NCI-H187 treated with DMSO at 0.1 percent for 48 hours (cell line): ENCODE data around the gene PATJ.
"Not testable (repeated sequence)": the region's sequence is repeated elsewhere in the genome, so short reads cannot be mapped to it uniquely, and the experiment has no call there.

ENCODE experiments used
- DNase-seq: peaks from one replicate; lab custom pipeline; 2025; lab: John Stamatoyannopoulos, UW

Gene PATJ

DNA sequence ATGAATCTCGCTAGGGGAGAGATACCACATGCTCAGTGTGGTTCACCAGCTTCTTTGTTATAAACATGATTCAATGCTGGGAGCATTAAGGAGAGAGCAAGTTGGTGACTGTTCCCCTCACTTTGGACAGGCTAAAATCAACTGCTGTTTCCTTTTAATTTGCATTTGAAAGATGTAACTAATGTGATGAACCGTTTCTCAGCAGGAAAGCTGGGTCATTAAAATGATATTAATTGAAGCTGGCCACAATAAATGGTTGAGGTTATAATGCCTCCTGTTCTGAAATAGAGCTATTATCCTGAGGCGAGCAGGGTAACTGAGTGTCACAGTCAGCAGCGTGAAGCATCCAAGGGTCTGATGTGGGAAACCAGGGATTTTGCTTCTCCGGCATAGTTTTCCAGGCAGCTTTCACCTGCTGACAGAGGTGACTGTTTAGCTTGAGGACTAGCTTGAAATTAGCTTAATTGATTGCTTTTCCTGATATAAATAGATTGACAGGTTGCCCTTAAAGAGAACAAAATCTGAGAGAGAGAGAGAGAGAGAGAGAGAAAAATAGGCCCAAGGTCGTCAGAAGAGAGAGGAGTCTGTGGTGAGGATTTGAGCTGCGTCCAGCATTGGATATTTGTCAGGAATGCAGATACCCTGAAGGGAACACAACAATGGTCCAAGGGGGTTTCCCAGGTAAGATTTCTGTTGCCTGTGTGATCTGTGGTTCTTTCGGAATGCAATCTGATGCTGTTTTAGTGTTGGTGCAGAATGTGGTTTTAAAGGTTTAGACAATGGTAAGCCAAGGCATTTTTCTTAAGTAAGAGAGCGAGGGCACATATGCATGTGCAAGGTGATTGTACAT, 209.7 kb downstream of the PATJ start:
- DNase-seq: no peak

DNA sequence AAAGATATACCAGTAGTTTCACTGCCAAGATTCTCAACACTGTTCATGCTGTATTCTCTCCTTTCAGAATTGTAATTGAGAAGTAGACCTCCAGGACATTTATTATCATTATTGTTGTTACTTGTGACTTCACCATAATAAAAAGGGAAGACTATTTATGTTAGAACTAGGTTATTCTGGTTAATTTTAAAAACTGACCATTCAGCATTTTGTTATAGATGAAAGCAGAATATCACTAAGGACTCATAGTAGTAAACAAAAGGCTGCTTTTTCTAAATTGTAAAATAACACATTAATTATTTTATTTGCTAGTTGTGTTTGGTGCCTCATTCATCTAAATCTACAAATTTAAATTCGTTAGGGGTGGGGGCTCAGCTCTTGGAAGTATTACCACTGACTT, 210.4 kb downstream of the PATJ start:
- no peak for DNase-seq

DNA sequence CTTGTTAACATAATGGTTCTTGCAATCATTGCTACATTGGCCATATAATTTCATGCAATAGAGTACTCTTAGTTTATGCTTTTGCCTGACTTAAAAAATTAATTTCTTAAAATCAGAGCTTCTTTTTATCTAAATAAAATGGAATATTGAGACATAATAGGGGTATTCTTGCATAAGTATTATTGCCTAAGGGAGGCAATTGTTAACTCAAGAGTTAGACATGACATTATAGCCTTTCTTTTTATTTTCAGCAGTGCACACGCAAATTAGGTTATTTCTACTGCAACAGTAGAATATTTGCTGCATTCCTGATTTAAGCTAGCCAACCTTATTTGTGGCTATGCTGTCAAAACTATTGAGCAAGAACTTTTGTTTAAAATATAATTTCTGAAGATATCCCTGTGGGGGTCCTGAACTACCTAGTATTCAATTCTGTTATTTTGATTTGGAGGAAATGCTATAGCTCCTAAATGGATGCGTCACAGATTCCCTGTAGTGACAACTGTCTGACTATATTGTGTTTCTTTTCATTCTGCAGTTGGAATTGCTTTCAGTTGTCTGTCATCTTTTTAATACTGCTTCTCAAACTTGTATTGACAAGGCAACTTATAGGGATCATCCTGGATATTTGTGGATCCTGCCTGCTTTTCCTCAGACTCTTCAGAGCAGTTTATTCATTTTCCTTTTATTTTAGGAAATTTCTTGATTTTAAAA, 211.0 kb downstream of the PATJ start:
- no peak for DNase-seq

DNA sequence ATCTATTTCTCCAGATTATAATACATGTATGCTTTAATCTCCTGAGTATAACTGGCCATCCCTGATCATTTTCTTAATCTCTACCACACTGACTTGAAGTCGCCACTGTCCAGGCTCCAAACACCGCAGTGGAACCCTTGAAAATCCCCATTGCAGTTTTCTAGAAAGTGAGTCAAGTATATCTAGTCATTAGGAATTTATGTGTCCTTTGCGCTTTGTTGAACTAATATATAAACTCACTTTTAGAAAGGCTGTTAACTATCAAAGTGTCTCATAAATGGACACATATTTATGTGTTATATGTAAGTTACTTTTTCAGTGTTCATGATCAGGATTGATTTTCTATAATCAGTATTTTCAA, 211.5 kb downstream of the PATJ start:
- no peak for DNase-seq

DNA sequence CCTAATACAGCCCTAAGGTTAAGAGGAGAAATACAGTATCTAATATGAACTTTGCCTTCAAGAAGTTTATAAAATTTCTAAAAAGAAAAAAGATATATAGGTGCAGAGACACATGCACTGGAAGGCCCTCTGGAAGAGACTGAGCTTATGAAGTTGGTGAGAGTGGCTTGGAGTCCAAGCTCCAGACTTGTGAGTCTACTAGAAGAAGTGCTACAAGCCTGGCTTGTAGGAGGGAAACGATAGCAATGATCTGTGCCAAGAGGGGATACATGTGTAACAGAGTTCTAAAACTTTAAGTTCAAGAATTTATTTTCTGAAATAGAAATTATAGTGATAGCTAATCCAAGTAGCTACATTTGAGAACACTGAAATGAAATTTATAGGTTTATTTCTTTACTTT, 213.0 kb downstream of the PATJ start:
- DNase-seq: no peak

DNA sequence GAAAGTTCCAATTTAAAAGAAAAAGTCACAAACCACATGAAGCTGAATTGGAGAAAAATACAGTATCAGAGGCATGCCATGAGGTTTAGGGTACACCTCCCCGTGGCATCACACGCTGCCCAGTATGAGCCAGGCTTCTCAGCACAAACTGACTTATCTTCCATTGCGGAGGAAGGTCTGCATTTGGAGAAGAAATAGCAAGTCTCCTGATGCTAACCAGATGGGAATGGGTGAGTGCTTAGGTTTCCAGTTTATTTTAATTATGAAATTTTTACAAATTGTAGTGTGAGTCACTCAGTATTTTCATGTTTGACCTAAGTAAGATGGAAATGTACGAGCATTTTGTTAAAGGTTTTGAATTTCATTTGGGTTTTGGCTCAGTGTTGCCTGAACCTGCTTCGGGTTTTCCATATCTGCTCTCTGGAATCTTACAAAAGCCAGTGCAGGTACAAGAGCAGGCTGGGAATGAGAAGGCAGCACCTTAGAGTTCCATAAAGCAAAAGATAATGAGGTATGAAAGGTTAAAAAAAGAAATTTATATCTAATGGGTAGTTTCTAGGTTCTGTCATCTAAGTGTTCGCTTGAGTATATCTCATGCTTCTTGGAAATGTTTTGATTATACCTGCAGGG, 213.9 kb downstream of the PATJ start:
- DNase-seq: no peak

DNA sequence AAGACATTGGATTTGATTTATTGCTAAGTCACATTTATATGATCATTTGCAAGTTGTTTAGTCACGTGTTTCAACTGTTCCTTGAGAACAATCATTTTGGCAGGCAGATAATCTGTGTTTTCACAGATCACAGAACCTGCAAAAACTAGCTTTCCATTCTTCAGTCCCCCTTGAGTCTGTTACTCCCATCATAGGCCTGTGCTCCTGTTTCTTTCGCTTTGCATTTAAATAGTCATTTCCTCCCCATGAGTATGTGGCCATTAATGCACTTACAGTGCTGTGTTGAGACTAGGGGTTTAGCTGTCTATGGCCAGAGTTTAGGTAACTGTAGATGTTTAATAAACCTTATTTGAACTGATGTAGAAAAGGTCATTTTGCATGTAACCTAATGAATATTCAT, 214.5 kb downstream of the PATJ start:
- DNase-seq: no peak

DNA sequence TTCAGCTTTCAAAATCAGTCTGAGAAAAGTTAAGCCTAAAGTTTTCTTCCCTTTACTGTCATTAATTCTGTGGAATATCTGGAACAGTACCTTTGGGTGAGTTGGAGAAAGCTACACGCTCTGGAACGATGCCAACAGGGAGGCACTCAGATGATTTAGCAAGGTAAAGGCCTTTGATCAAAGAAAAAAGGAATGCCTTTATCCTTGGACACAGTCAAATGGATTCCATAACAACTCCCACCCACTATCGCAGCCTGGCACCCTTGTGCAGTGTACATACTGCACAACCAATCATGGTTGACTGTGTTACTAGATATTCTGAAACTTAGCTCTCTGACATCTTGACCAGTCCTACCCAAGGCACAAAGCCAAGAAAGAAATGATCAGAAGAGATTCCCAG, 218.7 kb downstream of the PATJ start:
- DNase-seq: no peak

DNA sequence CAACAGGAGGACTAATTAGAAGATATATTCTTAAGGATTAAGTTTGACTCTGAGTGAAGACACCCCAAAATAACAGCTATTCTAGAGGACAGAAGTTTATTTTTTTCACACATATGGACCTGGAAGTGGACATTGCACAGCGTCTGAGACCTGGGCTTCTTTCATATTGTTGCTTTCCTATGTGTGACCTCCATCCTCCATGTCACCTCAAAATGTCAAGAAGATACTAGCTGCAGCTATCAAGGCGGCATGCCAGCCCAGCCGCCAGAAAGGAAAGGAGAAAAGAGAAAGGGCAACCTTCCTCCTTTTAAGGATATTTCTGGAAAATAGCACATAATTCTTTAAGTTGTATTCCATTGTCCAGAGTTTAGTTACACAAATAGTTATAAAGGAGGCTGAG, 220.4 kb downstream of the PATJ start:
- DNase-seq: no peak

DNA sequence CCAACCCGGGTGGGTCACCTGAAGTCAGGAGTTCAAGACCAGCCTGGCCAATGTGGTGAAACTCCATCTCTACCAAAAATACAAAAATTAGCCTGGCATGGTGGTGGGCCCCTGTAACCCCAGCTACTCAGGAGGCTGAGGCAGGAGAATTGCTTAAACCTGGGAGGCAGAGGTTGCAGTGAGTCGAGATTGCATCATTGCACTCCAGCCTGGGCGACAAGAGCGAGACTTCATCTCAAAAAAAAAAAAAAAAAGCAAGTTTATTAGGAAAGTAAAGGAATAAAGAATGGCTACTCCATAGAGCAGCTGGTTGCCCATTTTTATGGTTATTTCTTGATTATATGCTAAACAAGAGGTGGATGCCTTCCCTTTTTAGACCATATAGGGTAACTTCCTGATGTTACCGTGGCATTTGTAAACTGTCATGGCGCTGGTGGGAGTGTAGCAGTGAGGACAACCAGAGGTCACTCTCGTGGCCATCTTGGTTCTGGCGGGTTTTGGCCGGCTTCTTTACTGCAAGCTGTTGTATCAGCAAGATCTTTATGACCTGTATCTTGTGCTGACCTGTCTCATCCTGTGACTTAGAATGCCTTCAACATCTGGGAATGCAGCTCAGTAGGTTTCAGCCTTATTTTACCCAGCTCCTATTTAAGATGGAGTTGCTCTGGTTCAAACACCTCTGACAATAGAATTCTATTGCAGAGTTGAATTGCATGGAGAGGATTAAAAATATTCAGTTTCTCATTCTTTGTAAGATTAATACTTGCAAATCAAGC, 224.4 kb downstream of the PATJ start:
- DNase-seq: not testable (repeated sequence)

DNA sequence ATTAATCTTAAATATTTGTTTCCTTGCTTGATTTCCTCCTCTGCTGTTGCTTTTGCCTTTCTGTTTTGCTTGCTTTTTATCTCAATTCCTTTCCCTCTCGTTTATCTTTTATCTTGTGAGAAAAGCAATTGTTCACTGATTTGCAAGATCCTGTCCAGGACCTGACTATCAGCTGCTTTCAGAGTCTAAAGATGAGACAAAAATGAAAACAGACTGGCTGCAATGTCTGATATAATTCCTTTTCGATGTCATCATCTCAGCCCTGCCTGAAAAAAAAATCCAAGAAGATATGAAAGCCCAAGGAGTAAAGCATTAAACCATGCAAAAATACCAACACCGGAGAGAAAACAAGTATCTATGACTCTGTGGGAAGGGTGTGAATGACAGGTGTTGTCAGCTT, 225.5 kb downstream of the PATJ start:
- no peak for DNase-seq

DNA sequence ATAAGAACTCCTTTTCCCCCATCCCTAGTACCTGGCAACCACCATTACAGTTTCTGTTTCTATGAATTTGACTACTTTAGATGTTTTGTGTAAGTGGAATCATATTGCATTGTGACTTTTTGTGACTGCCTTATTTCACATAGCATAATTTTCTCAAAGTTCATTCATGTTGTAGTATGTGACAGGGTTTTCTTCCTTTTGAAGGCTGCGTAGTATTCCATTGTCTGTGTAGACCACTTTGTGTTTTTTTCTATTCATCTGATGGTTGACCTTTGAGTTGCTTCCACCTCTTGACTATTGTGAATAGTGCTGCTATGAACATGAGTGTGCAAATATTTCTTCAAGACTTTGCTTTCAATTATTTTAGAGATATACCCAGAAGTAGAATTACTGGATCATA, 226.6 kb downstream of the PATJ start:
- DNase-seq: no peak

DNA sequence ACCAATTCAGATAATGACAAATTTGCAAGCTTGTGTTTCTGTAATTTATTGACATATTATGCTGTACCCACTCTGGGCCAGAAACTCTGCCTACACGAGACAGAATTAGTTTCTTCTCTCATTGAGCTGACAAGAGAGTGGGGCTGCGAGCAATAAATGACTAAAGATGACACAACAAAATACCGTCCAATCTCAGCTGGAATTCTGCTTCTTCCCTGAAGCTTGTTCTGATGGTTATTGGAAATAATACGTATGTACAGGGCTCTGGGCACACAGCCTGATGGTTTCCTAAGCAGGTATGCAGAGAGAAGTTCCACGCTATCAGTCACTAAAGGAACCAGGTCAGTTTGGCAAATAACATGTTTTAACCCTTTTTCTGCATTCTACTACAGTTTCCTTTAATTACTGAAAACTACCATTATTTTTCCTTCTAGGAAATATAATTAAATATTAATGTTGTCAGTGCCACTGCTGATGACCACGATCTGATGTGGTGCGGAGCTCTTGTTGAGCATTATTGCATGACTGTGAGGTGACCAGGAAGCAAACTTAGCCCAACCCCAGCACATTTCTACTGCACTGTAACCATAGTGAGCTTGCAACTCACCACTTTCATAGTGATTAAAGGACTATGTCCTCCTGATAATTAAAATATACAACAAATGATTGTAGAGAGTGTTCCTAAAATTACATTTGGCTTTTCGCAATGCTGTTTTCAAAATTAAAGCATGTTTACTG, 231.0 kb downstream of the PATJ start:
- DNase-seq: no peak

DNA sequence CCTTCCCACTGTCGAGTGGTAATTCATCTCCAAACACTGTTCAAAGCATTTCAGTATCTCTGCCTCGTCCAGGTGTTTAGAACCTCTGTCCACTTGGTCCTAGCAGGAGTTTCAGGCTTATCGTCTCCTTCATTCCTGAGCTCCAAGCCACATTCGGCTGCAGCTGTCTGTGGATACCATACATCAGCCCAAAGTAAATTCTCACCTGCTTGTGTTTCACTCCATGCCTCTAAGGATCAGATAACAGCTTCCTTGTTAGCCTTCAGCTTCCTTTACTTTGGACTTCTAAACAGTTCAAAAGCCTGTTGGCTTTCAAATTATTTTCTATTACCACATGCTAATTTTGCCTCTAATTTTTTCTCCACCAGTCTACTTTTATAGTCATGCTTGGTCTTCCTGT, 233.4 kb downstream of the PATJ start:
- no peak for DNase-seq

DNA sequence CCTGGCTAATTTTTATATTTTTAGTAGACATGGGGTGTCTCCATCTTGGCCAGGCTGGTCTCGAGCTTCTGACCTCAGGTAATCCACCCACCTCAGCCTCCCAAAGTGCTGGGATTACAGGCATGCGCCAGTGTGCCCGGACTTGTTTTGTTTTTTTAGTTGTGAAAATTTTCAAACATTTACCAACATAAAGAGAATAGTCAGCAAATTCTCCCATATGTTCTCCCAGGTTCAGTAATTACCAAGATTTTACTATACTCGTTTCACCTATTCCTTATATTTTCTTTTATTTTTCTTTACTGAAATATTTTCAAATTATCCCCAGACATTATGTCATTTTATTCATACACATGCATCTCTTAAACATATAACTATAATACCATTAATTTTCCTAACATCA, 234.3 kb downstream of the PATJ start:
- no peak for DNase-seq

DNA sequence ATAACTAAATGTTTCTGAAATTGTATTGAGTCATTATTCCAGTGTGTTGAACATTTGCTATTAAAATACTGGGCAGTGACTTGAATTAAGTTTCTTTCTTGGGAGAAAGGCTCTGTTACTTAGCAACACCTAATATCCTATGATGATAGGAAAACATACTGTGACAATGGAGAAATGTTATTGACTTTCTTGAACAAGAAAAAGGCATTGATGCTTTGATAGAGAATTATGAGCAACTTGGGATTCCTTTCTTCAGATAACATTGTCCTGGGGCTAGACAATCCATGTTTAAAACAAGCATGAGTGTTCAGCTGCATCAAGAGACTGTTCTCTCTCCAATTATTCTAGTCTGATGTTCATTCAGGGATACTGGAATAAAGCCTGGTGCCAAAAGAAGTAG, 236.5 kb downstream of the PATJ start:
- no peak for DNase-seq

DNA sequence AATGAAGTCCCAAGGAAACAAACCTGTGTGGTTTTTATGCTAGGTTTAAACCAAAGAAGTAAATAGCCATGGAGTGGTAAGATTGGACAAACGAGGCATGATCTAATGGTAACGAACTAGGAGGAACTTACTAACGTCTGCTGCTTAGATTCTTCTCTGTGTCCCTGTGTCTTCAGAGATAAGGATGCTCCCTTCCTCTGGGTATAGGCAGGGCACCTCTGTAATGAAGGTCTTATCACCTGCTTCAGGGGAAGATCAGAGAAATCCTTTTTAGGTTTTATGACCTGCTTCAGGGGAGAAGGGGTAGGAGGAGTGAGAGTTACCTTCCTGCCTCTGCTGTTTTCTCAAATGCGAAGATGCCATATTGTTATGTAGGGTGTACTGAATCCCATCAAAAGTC, 237.4 kb downstream of the PATJ start:
- DNase-seq: no peak

DNA sequence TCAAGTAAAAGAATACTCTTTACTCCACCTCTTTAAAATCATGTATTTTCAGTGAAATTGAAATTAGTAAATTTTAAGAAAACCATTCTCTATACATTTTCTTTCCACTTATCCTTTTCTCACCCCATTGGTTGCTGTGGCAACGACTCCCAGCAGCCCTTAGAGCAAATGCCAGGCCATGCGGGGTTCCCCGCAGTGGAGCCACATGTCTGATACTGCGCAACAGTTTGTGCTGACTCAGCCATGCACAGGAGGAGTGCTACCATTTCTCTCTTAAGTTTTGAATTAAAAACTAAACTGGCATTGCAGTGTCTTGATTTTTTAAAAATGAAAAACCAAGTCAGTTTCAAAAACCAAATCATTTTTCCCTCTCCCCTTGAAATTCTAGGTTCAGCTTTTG, 238.3 kb downstream of the PATJ start:
- no peak for DNase-seq

DNA sequence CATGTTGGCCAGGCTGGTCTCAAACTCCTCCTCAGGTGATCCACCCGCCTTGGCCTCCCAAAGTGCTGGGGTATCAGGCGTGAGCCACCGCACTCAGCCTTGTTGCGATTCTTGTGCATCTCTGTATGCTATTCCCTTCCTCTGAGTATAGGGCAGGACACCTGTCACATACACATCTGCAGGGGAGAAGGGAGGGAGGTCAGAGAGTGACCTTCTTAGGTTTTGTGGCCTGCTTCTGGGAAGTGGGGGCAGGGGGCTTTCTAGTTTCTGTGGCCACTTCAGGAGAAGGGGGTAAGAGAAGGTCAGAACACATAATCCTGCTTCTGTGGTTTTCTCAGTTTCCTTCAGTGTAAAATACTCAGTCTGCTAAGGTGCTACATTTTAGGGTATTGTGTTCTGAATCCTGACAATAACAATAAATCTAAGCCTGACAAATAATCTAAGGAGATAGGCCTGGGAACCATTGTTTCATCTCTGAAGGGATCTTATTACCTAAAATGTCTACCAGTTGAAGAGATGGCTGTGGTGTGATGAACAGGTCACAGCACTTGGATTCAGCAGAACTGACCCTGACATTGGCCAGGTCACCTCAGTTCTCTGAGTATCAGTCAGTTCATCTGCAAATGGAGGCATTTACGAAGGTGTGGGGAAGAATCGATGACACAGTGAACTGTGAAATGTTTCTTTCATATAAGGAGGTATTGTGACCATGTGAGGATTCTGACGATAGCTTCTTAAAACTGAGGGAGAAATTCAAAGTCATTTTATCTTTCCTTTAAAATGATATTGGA, 239.8 kb downstream of the PATJ start:
- no peak for DNase-seq

DNA sequence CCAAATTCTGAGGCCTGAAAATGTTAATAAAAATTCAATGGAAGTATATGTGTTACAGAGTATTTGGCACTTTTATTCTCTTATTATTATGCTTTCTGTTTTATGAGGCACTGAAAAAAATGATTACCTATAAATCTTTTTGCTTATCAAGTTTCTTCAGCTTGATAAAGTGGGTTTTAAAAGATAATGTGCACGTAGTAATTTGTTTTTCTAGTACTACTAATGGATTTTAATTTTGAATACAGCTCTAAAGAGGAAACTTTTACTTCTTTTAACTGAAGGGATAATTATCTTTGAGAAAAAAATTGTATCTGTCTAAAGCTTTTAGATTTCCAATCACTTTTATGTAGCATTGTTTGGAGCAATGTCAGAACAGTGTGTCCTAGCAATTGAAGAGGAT, 241.0 kb downstream of the PATJ start:
- no peak for DNase-seq

DNA sequence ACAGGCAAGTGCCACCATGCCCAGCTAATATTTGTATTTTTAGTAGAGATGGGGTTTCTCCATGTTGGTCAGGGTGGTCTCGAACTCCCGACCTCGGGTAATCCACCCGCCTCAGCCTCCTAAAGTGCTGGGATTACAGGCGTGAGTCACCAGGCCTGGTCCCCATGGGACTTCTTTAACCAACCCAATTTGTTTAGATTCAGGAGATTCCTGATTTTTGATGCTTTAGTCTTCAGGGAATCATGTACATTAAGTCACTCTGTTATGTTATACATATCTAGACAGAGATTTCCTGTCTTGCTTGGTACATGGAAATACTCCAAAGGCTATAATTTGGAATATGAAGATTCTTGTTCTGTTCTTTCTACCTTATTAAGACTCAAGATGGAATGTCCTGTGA, 250.0 kb downstream of the PATJ start:
- no peak for DNase-seq
